ENCODE data around the gene CCDC124.

DNA sequence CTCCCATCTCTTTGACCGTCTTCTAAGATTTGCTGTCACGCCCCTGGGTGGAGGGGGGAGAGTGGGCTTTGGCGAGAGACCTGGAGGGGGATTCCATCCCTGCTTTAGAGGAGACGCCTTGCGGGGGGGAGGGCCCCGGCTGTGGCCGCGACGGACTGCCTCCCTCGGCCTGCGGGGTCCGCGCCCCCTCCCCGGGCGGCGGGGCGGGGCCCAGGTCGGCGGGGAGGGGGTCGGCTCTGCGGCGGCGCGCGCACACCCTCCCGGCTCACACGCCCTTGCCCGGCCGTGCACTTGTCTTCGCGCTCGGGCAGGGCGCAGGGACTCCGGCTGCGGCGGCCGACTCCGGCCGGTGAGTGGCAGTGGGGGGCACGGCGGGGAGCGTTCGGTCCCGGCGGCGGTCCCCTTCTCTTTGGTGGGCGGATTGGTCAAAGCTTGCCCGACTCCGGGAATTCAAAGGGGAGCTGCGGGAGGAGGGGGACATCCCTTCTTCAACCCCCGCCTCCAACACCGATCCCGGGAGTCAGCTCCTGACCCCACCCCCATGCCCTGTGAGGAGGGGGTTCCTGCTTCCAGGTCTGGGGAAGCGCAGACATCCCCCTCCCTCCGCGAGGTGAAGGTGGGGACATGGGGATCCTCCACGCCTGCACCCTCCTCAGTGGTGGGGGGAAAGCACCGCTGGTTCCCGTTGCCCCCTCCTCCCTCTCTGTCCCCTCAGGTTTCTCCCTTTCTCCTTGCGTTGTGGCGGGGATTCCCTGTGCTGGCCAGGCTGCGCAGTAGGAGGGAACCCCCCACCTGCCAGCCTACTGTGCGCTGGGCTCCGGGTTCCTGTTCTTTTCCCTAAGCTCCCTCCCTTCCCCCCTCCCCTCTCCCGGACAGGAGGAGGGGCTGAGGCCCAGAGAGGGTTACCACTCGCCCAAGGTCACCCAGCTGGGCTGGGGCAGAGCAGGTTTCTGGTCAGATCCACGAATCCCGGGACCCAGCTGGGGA is 19.5 kb downstream of the CCDC124 start:
- TF ChIP-seq POLR2A (IDR thresholded peaks at IDR 0.05; ENCODE audit: low read length) (no peak), GATA1 (IDR thresholded peaks at IDR 0.05; ENCODE audit: low read depth, low read length) (no peak)

All from erythroblast (primary cell).